Muscle of leg (tissue), 11 donors: ENCODE results near the gene HMGB1. TPM values are rescaled to one million over a fixed set of nuclear protein-coding genes. Genes with fewer than 3 reads are reported as not detected.

Experiments used
- DNase-seq: peaks from one replicate; pipeline ENCODE4 v3.0.0; 2013
- H3K27ac ChIP-seq: one replicate; pipeline ENCODE4 v1.5.1; 2013; ENCODE audit warnings: mild to moderate bottlenecking, low read length, control low read depth
- H3K27me3 ChIP-seq: one replicate; pipeline ENCODE4 v1.6.1; 2013; ENCODE audit warnings: low read length; ENCODE audit not compliant: control insufficient read depth, insufficient read depth
- H3K36me3 ChIP-seq: one replicate; pipeline ENCODE4 v1.6.1; 2013; ENCODE audit warnings: low read length; ENCODE audit not compliant: control insufficient read depth, insufficient read depth
- H3K4me1 ChIP-seq: one replicate; pipeline ENCODE4 v1.6.1; 2013; ENCODE audit warnings: low read length; ENCODE audit not compliant: control insufficient read depth, insufficient read depth
- H3K4me3 ChIP-seq: one replicate; pipeline ENCODE4 v1.5.1; 2013; ENCODE audit warnings: low read length, control low read depth
- H3K9me3 ChIP-seq: replicated peaks from 2 replicates; pipeline ENCODE4 v1.6.1; 2013; ENCODE audit warnings: low read depth, low read length; ENCODE audit not compliant: control insufficient read depth
- WGBS: methylation state at CpG from one replicate; pipeline ENCODE4 v1.1.5; 2013; ENCODE audit warnings: missing lambda C conversion rate; ENCODE audit not compliant: insufficient coverage; 5-methylcytosine and 5-hydroxymethylcytosine counted together
- polyA plus RNA-seq, 8 donors: library from polyadenylated mRNA; unstranded; fragments of 120-200 nt; gene quantifications; one replicate each; pipeline versions ENCODE4 v1.2.1 to v1.2.3, GENCODE V29; 2013; ENCODE audit warnings: inconsistent platforms in 1 of 8, low replicate concordance in 1 of 8; ENCODE audit not compliant: insufficient read length in 8 of 8, insufficient read depth in 1 of 8
- total RNA-seq: library from RNA; stranded (reverse); fragments of 120-200 nt; gene quantifications from one replicate; pipeline ENCODE4 v1.2.4, GENCODE V29; 2013

The HMGB1 gene
- total and polyA plus RNA-seq, 9 donors, result 362 to 601 (median 490) TPM

- Histone ChIP-seq H3K4me3 (no peak overlapping the region), H3K27ac (no peak overlapping the region), H3K27me3 (no peaks in the 10 kb centered on the region), H3K9me3 (no peaks in the 10 kb centered on the region), H3K36me3 (no peaks in the 10 kb centered on the region), H3K4me1 (peaks cover 16% of the 10 kb centered on the region)
- no peak for DNase-seq
- 91% methylated on average over 7 of the region's 8 CpGs for WGBS
Observed at GRCh38 chr13:30406779-30407416, 58.8 kb downstream of the HMGB1 start.

Other genes starting within 250 kb of the HMGB1 start
- 22.2 TPM for gene KATNAL1, start 158.4 kb downstream of the HMGB1 start, total RNA-seq
- 10 to 100 TPM in 7 of 8 donors, 1 to 10 TPM in 1; 7.8 to 14.9 (median 11.6) TPM for gene KATNAL1, start 158.4 kb downstream of the HMGB1 start, polyA plus RNA-seq
- gene UBE2L5, start 43.4 kb downstream of the HMGB1 start, total RNA-seq, result 0.18 TPM
- gene UBE2L5, start 43.4 kb downstream of the HMGB1 start, polyA plus RNA-seq, result under 1 TPM; 0.40 to 0.99 (median 0.77) TPM
- 18.0 TPM for gene USPL1, start 152.0 kb upstream of the HMGB1 start, total RNA-seq
- gene USPL1, start 152.0 kb upstream of the HMGB1 start, polyA plus RNA-seq, result 10 to 100 TPM; 12.1 to 17.7 (median 15.3) TPM